Mesothelial cell of epicardium (in vitro differentiated cells): Measurements from ENCODE around the gene GHRHR. TPM values are rescaled to one million over a fixed set of nuclear protein-coding genes. Genes with fewer than 3 reads are reported as not detected.

Source experiments
- DNase-seq, 2 experiments: peaks; one replicate each; pipeline ENCODE4 v3.0.0; 2021; ENCODE audit warnings: low spot score in 2 of 2; ENCODE audit not compliant: unreplicated experiment in 2 of 2
- H3K27ac Mint-ChIP-seq: 2 replicates; pipeline ENCODE4 v1.8.0; 2021; ENCODE audit warnings: mixed read lengths
- H3K27me3 Mint-ChIP-seq: 2 replicates; pipeline ENCODE4 v1.8.0; 2021; ENCODE audit warnings: low read depth, mixed read lengths
- H3K36me3 Mint-ChIP-seq: 2 replicates; pipeline ENCODE4 v1.8.0; 2021; ENCODE audit warnings: mixed read lengths
- H3K4me1 Mint-ChIP-seq: 2 replicates; pipeline ENCODE4 v1.8.0; 2021; ENCODE audit warnings: mixed read lengths
- H3K4me3 Mint-ChIP-seq: 2 replicates; pipeline ENCODE4 v1.8.0; 2021; ENCODE audit warnings: mild to moderate bottlenecking, moderate library complexity, mixed read lengths
- H3K9me3 Mint-ChIP-seq: 2 replicates; pipeline ENCODE4 v1.8.0; 2021; ENCODE audit warnings: mixed read lengths
- CTCF ChIP-seq: fragments of 200-600 bp; sonication (generic); IDR thresholded peaks from one replicate; pipeline ENCODE4 v1.5.0; 2021; ENCODE audit warnings: antibody characterized with exemption; ENCODE audit not compliant: unreplicated experiment
- total RNA-seq: library from RNA; stranded (reverse); gene quantifications from 3 replicates; pipeline ENCODE4 v1.2.1, GENCODE V29; 2021

GHRHR gene
- total RNA-seq, 1 donor from 2014 or later, result not detected

GRCh38 chr7:30921540-30922401 is 42.0 kb upstream of the GHRHR start:
- Mint-ChIP-seq H3K36me3 (no peaks in the 10 kb centered on the region), H3K27ac (no peak overlapping the region), H3K4me1 (peaks cover 21% of the 10 kb centered on the region), H3K9me3 (no peaks in the 10 kb centered on the region), H3K27me3 (no peaks in the 10 kb centered on the region), H3K4me3 (no peak overlapping the region)
- no peak for TF ChIP-seq CTCF
- peak; percentile 10 to 36 for DNase-seq

DNA sequence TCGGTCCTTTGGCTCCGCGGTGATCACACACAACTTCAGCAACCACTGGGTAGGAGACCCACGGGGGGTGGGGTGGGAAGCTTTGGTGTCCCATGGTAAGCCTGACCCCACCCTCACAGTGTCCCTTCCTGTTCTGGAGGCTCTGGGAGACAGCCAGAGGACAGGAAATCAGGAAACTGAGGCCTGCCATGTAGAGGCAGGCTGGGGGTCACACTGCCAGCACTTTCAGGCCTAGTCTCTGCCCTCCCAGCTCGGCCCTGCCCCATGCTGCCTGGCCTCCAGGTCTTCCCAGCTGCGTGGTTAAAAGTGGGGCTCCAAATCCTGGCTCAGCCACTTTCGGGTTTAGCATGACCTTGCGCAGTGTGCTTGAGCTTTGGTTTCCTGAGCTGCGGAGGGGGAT is 41.2 kb upstream of the GHRHR start:
- Mint-ChIP-seq H3K27me3 (no peaks in the 10 kb centered on the region), H3K9me3 (peaks cover 2% of the 10 kb centered on the region), H3K27ac (no peak overlapping the region), H3K4me3 (no peak overlapping the region), H3K4me1 (peaks cover 14% of the 10 kb centered on the region), H3K36me3 (no peaks in the 10 kb centered on the region)
- TF ChIP-seq CTCF, result no peak
- DNase-seq, result peak; percentile 18 to 29

DNA sequence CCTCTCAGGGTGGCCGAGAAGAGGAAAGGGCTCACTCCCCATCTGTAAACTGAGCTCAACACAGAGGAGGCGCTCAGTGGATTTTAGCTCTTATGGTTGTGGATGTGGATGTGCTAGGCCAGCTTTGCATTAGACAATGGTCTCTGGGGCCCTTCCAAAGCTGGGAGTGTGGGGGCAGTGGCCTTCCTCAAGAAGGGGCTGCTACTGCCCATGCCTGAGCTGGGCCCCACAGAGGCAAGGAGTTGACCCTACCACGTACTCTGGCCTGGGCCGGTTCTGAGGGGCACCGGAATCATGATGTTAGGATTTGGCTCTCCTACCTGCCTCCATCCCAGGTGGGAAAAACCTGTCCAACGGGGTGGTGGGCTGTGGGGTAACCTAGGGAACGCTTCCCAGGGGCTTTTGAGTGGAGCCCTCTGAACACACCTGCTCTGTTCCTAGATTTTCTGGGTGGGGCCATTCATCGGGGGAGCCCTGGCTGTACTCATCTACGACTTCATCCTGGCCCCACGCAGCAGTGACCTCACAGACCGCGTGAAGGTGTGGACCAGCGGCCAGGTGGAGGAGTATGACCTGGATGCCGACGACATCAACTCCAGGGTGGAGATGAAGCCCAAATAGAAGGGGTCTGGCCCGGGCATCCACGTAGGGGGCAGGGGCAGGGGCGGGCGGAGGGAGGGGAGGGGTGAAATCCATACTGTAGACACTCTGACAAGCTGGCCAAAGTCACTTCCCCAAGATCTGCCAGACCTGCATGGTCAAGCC is 40.6 kb upstream of the GHRHR start:
- Mint-ChIP-seq H3K27ac (no peak overlapping the region), H3K27me3 (no peaks in the 10 kb centered on the region), H3K9me3 (peaks cover 6% of the 10 kb centered on the region), H3K4me1 (peaks cover 14% of the 10 kb centered on the region), H3K36me3 (no peaks in the 10 kb centered on the region), H3K4me3 (no peak overlapping the region)
- no peak for TF ChIP-seq CTCF
- peak; percentile 8 to 32 for DNase-seq

GRCh38 chr7:30923774-30924413 is 39.9 kb upstream of the GHRHR start:
- DNase-seq, result peak in 1 of 2 experiments; percentile 12
- no peaks in the 10 kb centered on the region for H3K27me3 Mint-ChIP-seq
- H3K36me3 Mint-ChIP-seq, result no peaks in the 10 kb centered on the region
- H3K27ac Mint-ChIP-seq, result no peak overlapping the region
- no peak overlapping the region for H3K4me3 Mint-ChIP-seq
- H3K4me1 Mint-ChIP-seq, result peaks cover 14% of the 10 kb centered on the region
- TF ChIP-seq CTCF, result no peak
- peaks cover 6% of the 10 kb centered on the region for H3K9me3 Mint-ChIP-seq

GRCh38 chr7:30924624-30925023 is 39.1 kb upstream of the GHRHR start:
- peak in 1 of 2 experiments; percentile 28 for DNase-seq
- no peaks in the 10 kb centered on the region for H3K27me3 Mint-ChIP-seq

More at GRCh38 chr7:30924624-30925023, 39.1 kb upstream of the GHRHR start:
- Mint-ChIP-seq H3K27ac (no peak overlapping the region), H3K36me3 (no peaks in the 10 kb centered on the region), H3K4me1 (peaks cover 13% of the 10 kb centered on the region), H3K4me3 (no peak overlapping the region), H3K9me3 (peaks cover 6% of the 10 kb centered on the region)
- no peak for TF ChIP-seq CTCF
